ENCODE results near the gene SLC49A3.
"Not testable (repeated sequence)": the region's sequence is repeated elsewhere in the genome, so short reads cannot be mapped to it uniquely, and the experiment has no call there.

The SLC49A3 gene

DNA sequence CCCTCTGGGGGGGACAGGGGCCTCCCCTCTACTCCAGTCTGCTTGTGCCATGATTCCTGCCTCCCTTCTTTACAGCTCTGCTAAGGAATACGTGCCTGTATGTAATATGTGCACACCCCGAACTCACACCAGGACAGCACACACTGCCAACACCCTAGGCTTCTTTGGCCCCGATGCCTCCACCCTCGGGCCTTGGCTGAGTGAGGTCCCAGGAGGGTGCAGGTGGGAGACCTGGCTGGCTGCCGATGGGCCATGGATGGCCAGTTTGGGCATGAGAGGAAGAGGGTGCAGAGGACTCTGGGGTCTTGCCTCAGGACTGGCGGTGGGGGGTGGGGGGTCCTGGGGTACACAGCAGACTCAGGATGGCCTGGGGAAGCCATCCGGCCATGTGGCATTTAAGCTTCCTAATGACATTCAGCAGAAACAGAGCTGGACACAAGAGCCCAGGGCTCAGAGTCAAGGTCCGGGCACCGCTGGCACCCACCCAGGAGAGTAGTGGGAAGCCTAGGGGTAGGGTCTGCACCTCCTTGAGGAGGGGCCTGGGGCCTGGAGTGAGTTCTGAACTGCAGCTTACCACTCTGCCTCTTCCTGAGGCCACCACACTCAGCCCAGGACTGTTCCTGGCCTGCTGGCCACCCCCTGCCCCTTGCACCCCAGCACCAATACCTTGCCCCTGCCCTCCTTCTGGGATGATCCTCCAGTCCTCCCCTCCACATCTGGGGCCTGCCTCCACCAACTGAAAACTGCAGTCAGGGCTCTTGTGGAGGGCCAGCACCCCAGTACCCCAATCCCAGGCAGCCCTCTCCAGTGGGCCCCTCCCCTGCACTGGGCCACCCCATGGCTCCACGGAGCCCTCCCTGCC lies 14.6 kb upstream of the SLC49A3 start:
- no peak for DNase-seq (ENCODE audit: low read depth in 4 of 4, low spot score in 1 of 4)

DNA sequence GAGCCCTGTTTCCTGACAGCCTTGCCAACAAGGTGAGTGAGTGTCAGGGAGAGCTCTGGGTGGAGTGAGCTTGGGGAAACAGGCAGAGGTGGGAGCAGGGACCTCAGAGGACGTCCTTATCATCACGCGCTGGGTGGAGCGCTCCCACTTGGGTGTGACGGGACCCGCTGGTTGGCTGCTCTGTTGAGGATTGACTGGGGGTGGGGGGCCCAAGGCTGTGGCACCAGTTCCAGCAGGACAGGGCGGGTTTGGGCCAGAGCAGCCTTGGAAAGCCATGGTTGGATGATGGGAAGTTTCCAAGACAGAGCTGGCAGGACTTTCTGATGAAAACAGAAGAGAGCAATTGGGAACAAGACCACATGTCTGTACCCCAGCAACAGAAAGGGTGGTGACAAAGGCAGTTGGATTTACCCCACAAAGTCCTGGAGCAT lies 13.7 kb upstream of the SLC49A3 start:
- no peak for DNase-seq (ENCODE audit: low read depth in 4 of 4, low spot score in 1 of 4)

DNA sequence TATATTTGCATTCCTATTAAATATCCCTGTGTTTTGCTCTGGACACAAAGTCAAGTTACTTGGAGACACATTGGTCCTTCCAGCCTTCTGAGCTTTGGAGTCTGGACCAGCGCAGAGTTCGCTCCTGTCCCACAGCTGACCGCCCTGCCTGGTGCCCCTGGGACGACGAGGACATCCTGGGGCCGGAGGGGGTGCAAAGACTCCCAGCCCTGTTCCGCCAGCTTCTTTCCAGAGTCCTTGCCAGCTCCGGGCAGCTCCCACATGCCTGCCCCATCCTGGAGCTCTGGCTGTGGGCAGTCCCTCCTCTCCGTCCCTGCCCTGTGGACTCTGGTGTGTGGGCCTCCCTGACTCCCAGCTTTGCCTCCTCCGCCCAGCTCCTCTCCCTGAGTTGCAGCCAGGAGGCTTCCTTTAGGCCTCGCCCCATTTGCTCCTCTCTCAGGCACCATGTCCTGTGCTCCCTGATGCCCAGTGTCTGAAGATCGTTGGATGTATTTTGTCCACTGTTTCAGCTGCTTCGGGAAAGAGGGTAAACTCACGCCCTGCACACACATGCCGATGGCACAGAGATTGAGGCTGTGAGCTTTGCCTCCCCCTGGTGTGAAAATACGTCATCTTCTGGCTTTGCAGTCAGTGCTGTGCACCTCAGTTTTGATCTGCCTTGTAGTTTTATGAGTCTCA lies 11.8 kb upstream of the SLC49A3 start:
- no peak for DNase-seq (ENCODE audit: low read depth in 4 of 4, low spot score in 1 of 4)

DNA sequence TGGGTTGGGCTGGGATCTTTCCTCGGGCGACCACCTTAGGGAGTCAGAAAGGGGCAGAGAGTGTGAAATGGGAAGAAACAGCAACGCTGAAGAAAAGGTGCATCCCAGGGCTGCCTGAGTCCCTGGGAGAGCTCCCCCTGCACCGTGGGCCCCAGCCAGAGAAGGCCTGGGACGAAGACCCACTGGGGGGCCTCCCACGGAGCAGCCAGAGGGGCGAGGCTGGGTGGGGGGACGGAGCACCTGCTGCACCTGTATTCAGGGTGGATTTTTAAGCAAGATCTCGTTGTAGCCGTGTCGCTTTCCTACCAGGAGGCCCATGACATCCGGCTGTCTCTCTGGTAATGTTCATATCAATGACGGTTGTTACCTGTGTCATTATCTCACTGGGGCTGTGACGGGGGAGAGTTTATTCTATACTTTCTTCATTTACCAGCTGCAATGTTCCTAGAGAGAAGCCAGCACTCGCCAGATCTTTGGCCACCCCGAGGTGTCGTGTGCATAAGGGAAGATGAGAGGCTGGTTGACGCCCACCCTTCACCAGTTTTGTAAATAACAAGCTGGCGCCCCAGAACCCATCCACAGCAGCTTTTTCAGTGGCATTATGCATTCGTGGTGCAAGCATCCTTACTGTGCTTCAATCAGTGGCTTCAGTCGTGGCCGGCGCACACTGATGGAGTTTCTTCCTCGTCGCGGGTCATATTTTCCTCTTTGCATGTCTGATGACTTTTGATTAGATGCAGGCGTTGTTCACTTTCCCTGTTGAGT lies 11.0 kb upstream of the SLC49A3 start:
- no peak for DNase-seq (ENCODE audit: low read depth in 4 of 4, low spot score in 1 of 4)

DNA sequence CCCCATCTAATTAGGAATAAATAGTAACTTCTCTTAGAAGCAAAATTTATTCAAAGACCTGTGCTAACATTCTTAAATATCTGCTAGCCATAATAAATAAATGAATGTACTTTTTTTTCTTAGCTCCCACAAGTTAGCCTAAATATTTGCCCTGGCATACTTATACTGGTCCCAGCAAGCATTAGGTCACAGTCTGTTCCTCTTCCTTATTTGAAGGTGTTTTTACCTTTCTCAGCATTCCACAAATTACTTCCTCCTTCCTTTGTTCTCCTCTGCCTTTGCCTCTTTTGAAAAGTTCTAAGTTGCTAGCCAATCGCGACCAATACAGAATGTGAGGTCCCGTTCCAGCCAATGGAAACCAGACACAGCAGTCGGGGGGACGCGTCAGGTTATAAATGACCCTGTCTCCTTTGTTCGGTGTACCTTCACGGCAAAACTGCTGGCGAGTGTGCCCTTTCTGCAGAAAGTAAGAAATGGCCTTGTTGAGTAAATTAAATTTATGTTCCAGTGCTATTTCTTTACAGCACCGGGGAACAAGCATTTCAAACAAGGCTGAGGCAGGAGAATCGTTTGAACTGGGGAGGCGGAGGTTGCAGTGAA lies 5.5 kb upstream of the SLC49A3 start:
- not testable (repeated sequence) for DNase-seq (ENCODE audit: low read depth in 4 of 4, low spot score in 1 of 4)

DNA sequence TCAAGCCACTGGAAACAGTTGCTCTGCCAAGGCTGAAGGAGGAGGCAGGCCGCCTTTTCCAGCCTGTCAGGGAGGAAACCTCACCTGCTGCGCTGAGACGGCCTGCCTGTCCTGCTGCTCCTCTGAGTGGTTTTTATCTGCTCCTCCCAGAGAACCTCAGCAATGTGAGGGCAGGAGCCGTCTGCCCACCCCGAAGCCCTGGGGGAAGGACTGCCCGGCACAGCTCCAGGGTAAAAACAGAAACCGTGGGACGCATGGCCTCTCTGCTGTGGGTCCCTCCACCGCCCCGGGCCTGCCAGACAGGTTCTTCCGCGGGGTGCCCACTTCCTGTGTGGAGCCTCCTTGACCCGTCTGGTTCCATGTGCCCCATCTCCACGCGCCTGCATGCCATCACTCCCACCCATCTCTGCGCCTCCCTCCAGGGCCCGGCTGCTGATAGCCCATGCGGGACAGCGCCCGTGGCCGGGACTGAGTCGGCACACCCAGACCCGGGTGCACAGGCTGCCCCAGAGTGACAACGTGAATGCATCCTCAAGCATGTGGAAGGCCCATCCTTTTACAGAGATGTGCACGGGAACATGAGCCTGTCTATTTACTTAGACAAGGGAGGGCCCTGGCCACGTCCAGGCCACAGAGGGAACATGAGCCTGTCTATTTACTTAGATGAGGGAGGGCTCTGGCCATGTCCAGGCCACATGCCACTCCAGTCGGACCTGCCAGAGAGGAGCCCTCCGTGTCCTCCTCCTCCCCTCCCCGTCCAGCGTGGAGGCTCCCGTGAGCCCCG lies 4.0 kb upstream of the SLC49A3 start:
- no peak for DNase-seq (ENCODE audit: low read depth in 4 of 4, low spot score in 1 of 4)

DNA sequence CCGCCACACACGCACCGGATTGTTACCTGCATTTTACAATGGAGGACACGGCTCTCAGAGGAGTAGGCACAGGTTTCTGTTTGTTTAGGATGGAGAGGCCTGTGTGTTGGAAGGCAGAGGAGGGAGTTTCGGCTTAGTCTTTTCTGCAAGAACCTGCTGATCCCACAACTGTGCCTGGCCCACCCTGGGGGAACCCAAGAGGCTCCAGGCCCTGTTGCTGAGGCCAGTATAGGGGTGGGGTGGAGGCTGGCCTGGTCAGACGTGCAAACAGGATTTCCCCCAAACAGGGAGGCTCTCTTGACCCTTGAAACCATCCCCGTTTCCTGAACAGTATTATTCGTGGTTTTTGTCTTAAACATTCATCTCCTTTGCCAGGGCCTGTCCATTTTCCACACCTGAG lies 772 bp upstream of the SLC49A3 start:
- DNase-seq (ENCODE audit: low read depth in 4 of 4, low spot score in 1 of 4), result no peak

DNA sequence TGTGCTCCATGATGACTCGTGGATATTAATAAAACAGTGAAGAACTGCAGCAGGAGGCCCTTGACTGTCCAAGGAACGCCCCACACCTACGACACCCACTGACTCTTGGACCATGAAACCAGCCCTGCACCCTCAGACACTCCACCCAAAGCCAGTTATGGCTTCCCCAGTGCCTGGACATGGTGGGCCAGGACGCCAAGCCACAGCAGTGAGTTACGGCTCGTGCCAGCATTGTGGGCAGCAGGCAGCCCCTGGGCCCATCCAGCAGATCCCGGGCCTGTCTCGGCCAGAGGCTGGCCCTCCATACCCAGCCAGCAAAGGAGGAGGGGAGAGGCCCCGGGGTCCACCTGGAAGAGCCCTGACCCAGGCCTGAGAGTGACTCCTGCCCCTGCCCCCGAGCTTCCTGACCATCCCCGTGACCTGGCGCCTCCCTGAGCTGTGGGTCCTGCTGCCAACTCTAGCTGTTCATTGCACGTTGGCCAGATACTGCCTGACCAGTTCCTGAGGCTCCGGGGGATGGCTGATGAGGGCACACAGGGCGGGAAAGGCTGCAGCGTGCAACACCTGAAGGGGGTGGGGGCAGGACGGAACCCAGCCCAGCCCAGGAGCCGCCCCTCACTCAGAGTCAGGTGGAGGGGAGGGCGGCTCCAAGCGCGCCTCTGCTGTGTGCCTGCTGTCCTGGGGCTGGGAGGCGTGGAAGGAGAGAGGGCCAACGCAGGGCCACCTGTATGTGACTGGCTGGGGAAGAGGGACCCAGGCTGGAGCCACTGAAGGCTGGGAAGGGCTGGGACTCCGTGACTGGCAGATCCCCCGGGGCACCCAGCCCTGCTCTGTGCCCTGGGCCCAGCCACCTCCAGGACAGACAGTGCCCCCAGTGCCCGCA lies 739 bp downstream of the SLC49A3 start:
- no peak for DNase-seq (ENCODE audit: low read depth in 4 of 4, low spot score in 1 of 4)

DNA sequence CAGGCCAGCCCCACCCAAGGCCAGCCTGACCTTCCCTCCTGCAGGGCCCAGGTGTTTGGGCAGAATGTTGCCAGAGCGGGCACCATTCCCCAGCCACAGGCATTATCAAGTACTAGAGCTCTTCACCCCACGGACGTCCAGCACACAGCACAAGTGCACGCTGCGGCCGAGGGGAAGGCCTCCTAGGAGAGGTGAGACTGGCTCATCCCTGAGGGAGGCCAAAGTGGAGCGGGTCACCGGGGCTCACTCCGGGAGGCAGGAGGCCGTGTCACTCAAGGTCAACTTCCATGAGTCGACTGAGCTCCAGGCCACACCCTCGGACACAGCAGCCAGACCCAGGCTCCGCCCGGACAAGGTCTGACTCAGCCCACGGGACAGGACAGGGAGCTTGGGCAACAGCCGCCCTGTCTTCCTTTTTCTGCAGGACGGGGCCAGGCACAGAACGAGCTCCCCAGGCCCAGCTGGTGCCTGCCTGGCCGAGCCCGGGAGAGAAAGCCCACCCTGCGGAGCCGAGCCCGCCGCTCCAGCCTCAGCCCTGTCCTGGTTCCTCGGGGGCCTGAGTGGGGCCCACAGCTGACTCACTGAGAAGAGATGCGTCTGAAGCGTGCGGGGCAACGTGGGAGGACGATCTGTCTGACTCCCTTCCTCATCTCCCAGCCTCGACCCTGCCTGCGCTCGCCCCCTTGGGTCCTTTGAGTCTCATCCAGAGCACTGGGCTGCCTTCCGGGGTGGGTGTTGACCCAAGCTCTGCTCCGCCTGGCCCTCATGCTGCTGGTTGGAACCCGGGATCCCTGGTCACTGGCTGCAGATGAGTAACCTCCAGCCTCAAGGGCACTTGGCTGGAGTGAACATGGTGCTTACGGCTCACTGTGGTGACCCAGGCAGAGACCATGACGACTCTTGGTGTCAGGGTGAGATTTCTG lies 1.6 kb downstream of the SLC49A3 start:
- DNase-seq (ENCODE audit: low read depth in 4 of 4, low spot score in 1 of 4), result no peak

DNA sequence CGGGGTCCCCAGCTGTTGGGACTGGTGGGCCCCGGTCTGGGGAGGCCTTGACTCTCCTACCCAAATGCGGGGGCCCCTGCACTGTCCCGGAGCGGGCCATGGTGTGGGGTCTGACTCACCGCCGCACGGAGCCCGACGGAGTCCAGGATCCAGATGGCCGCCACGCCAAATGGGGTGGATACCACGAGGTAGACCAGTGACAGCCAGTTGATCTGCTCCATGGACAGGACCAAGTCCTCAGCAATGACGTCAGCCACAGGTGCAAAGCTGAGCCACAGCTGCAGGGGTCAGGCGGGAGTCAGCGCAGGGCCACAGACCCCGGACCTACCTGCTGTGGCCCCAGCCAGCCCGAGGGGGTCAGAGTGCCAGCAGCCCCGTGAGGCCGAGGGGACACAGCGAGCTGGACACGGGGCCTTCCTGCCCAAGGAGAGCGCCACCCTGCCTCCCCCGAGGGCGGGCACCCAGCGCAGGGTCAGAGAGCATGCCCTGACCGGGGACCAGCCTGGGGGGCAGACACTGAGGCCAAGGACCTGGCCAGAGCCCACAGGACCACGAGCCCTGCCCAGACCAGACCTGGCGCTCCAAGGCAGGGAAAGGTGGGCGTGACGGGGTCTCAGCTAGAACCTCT lies 2.4 kb downstream of the SLC49A3 start:
- DNase-seq (ENCODE audit: low read depth in 4 of 4, low spot score in 1 of 4), result no peak

DNA sequence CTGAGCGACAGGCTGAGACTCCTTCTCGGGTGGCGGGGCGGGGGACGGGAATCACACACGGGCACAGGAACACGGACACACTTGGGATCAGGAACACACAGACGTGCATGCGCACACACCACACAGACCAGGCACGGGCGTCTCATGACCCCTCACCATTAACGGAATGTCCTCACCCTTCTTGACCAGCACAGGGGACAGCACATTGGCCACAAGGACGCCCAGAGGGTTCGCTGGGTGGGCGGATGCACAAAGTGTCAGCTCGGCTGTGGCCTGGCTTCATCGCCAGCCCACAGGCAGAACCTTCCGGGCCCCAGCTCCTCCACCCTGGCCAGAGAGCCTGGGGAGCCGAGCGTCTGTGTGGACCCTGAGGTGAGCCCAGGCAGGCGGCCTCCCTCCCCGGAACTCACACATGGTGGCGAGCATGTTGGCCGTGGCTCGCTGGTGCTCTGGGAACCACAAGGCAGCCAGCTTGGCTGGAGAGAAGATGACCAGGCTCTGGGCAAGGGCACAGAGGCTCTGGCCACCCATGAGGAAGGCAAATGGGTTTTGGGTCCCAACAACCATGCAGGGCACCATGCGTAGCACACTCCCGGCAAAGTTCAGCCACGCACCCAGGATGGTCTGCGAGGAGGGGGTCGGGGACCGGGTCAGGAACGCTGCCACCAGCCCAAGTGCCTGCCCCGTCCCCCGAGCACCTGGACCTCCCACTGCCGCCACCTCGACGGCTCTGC lies 3.1 kb downstream of the SLC49A3 start:
- no peak for DNase-seq (ENCODE audit: low read depth in 4 of 4, low spot score in 1 of 4)

DNA sequence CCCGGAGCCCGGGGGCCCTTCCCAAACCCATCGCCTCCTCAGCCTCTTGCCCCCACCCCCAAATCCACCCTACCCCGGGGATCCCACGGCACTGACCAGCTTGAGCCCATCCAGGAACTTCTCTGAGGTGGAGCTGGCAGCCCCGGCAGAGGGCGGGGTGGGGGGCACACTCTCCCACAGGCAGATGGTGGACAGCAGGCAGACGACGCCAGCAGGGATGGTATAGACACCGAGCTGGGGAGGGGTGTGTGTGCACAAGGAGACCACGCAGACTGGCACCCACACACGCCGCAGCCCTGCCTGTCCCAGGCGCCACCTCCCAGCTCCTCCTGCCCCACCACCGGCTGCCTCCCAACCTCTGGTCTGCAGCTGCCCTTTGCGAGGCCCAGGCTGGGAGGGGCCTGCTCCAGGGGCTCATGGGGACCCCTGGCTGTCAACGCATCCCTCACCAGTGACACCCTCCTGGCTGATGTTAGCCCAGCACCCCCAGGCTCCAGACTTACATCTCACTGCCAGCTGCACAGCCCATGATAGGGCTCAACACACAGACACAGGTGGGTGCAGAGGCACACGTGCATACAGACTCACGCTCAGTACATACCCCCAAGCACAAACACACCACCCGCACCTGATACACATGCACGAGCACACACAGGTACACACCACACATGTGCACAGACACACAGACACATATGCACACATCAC lies 4.2 kb downstream of the SLC49A3 start:
- no peak for DNase-seq (ENCODE audit: low read depth in 4 of 4, low spot score in 1 of 4)

DNA sequence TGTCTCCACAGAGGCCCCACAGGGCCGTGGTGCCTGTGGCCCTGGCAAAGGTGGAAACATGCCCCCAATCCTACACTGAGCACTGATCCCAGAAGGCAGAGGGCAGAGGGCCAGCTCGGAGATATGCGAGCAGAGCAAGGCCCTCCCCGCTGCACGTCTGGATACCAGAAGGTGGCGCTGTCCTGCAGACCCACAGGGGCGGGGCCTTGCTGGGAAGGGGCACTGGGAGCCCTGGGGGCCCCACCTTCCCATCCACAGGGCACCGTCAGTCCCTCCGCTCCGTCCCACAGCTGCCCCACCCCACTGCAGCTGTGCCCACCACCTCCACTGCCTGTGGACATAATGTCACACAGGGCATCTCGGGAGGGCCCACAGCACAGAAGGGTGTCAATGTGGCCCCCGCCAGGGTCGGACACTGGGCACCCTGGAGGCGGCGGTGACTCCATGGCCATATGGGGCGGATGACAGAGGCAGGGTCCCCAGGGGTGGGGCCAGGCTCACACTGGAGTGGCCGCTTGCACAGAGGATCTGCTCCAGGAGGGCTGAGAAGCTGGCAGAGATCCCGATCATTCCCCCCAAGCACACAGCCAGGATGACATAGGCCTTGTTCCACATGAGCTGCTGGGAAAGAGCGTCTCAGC lies 4.8 kb downstream of the SLC49A3 start:
- DNase-seq (ENCODE audit: low read depth in 4 of 4, low spot score in 1 of 4), result no peak

DNA sequence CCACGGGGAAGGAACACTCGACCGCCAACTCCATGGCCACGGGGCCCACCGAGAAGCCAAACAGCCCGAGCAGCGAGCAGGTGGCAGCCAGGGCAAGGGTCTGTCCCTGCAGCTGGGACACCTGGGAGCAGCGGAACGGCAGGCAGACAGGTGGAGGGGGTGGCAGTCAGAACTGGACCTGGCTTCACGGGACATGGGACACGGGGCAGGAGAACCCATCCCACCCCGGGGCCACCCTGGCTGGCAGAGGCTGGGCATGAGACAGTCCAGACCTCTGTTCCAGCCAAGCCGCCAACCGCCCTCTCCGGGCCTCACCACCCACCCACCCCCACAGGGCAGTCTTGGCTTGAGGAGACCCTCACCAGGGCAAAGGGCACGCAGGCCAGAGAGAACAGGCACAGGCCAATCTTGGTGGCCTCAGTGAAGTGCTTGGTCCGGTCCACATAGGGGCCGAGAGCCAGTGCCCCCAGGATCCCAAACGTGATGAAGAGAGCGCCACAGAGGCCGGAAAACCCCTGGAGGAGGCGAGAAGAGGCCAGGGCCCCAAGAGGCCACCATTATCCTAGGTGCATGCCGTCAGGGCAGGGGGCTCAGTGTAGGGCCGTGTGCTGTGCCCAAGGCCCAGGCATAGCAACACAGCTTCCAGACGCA lies 5.6 kb downstream of the SLC49A3 start:
- no peak for DNase-seq (ENCODE audit: low read depth in 4 of 4, low spot score in 1 of 4)

DNA sequence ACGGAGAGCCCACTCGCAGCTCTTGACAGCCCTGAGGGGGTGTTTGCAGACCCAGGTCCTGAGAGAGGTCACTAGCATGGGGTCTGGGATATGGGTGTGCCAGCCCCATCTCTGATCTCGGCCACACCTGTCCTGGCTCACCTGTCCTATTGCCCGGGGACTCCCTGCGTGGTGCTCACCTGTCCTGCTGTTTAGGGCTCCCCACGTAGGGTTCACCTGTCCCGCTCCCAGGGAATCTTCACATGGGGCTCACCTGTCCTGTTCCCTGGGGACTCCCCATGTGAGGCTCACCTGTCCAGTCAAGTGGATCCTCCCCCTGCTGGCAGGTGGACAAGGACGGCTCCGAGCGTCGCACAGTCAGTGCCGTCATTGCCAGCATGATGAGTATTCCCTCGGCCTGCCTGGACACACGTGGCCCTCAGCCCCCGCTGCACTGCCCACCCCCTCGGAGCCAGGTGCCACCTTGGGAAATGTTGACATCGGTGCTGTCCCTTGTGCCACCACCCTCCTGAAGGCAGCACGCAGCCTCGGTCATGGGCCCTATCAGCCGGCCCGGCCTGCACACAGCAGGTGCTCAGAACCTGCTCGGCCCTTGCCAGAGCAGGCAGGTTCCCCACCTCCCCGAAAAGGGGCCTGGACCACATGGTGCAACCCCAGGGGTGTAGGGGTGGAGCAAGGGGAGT lies 6.3 kb downstream of the SLC49A3 start:
- no peak for DNase-seq (ENCODE audit: low read depth in 4 of 4, low spot score in 1 of 4)

Data from stimulated activated CD4-positive, alpha-beta T cell treated with anti-CD3 and anti-CD28 coated beads, Interleukin-1b, Interleukin-23, amount 100 ng/mL, for 24 hours (primary cell).